Caco-2 (cell line): Measurements from ENCODE around the gene HTRA2. TPM values are rescaled to one million over a fixed set of nuclear protein-coding genes. Genes with fewer than 3 reads are reported as not detected.
"Not testable (repeated sequence)": the region's sequence is repeated elsewhere in the genome, so short reads cannot be mapped to it uniquely, and the experiment has no call there.

Experiments
- BruUV-seq: library from RNA; stranded (reverse); fragments of 400-500 nt; replicated peaks from 2 replicates; lab custom pipeline; 2021; lab: Mats Ljungman, UMichigan
- CTCF ChIA-PET: fragments of 300-600 bp; sonication (Branson Sonifier 250); formaldehyde crosslinking; loops from one replicate; lab custom pipeline; 2022; ENCODE audit warnings: antibody characterized with exemption; lab: Charles Lee
- POLR2A ChIA-PET: fragments of 300-600 bp; sonication (Branson Sonifier 250); formaldehyde crosslinking; loops from one replicate; lab custom pipeline; 2022; ENCODE audit warnings: antibody characterized with exemption; lab: Charles Lee
- DNase-seq, 2 experiments: peaks; one replicate each; pipeline versions ENCODE4 v3.0.0 to v3.0.0-alpha.2; 2020 to 2022
- H3K27me3 ChIP-seq: replicated peaks from 2 replicates; pipeline ENCODE4 v1.6.0; 2011; ENCODE audit warnings: low read length; ENCODE audit not compliant: control insufficient read depth, insufficient read depth
- H3K36me3 ChIP-seq: 2 replicates; pipeline ENCODE4 v1.5.1; 2011; ENCODE audit warnings: low read length; ENCODE audit not compliant: control insufficient read depth, insufficient read depth
- H3K4me1 ChIP-seq: fragments of 250-450 bp; sonication (Bioruptor Pico); 2 replicates; pipeline ENCODE4 v1.5.1; 2020; ENCODE audit warnings: mild to moderate bottlenecking
- H3K4me3 ChIP-seq: 2 replicates; pipeline ENCODE4 v1.5.1; 2011; ENCODE audit warnings: low read depth, mild to moderate bottlenecking, control low read depth, low read length
- H3K9me3 ChIP-seq: fragments of 250-450 bp; sonication (Bioruptor Pico); 2 replicates; pipeline ENCODE4 v1.5.1; 2020; ENCODE audit warnings: mild to moderate bottlenecking, moderate library complexity
- H3K27ac Mint-ChIP-seq: one replicate; pipeline ENCODE4 v1.8.0; 2022; ENCODE audit warnings: mixed read lengths; ENCODE audit not compliant: unreplicated experiment
- H3K27me3 Mint-ChIP-seq: one replicate; pipeline ENCODE4 v1.8.0; 2022; ENCODE audit warnings: mixed read lengths; ENCODE audit not compliant: insufficient read depth, unreplicated experiment
- H3K36me3 Mint-ChIP-seq: one replicate; pipeline ENCODE4 v1.8.0; 2022; ENCODE audit warnings: mild to moderate bottlenecking, mixed read lengths; ENCODE audit not compliant: insufficient read depth, unreplicated experiment
- H3K4me1 Mint-ChIP-seq: one replicate; pipeline ENCODE4 v1.8.0; 2022; ENCODE audit warnings: low read depth, mixed read lengths; ENCODE audit not compliant: unreplicated experiment
- H3K4me3 Mint-ChIP-seq: one replicate; pipeline ENCODE4 v1.8.0; 2022; ENCODE audit warnings: mild to moderate bottlenecking, moderate library complexity, mixed read lengths; ENCODE audit not compliant: unreplicated experiment
- H3K9me3 Mint-ChIP-seq: one replicate; pipeline ENCODE4 v1.8.0; 2022; ENCODE audit warnings: mixed read lengths; ENCODE audit not compliant: unreplicated experiment
- intact Hi-C: fragments of 100-400 bp; cut with micrococcal nuclease; formaldehyde crosslinking; loops from one replicate; pipeline ENCODE4 v1.10.0; 2022; ENCODE audit not compliant: unreplicated experiment
- total RNA-seq: library from RNA; stranded (reverse); gene quantifications from 2 replicates; pipeline ENCODE4 v1.2.3, GENCODE V29; 2022
- TF ChIP-seq, protein P1 (sequence below), 2 experiments: fragments of 200-600 bp in 1 of 2; IDR thresholded peaks; 1 replicate in 1 of 2; 2 replicates in 1 of 2; pipeline versions ENCODE4 v1.5.1 to v1.8.0; 2011 to 2022; ENCODE audit warnings: antibody characterized with exemption in 1 of 2, control low read depth in 1 of 2, inconsistent platforms in 1 of 2, low read depth in 1 of 2, low read length in 1 of 2, mild to moderate bottlenecking in 1 of 2, moderate library complexity in 1 of 2; ENCODE audit not compliant: insufficient read depth in 1 of 2, severe bottlenecking in 1 of 2, unreplicated experiment in 1 of 2

HTRA2 gene
- total RNA-seq, 1 experiment from 2014 or later: 27.3 TPM

- no TSS peak for BruUV-seq
Observed at GRCh38 chr2:74559912-74560311, 30.2 kb downstream of the HTRA2 start.

DNA sequence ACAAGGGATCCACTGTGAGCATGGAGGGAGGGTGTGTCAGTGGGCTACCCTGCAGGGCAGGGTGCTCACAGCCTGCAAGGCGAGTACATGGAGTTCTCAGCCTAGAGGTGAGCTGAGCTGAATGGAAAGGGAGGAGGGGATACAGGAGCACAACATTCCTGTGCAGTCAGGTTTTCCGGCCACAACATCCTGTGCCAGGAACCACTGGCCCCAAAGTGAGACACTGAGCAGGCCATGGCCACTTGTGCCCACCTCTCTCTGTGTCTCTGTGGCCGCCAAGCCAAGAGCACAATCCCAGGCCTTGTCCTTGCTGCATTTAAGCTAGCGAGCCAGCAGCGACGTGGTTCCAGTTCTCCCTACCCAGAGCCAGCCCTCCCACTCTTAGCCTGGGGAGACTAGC is 30.9 kb downstream of the HTRA2 start:
- no peak overlapping the region for H3K27ac Mint-ChIP-seq
- intact Hi-C loops: no loop called here

More at GRCh38 chr2:74559912-74560311, 30.2 kb downstream of the HTRA2 start:
- no peak for DNase-seq
- TF ChIP-seq, protein P1, sequence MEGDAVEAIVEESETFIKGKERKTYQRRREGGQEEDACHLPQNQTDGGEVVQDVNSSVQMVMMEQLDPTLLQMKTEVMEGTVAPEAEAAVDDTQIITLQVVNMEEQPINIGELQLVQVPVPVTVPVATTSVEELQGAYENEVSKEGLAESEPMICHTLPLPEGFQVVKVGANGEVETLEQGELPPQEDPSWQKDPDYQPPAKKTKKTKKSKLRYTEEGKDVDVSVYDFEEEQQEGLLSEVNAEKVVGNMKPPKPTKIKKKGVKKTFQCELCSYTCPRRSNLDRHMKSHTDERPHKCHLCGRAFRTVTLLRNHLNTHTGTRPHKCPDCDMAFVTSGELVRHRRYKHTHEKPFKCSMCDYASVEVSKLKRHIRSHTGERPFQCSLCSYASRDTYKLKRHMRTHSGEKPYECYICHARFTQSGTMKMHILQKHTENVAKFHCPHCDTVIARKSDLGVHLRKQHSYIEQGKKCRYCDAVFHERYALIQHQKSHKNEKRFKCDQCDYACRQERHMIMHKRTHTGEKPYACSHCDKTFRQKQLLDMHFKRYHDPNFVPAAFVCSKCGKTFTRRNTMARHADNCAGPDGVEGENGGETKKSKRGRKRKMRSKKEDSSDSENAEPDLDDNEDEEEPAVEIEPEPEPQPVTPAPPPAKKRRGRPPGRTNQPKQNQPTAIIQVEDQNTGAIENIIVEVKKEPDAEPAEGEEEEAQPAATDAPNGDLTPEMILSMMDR (IDR thresholded peaks at IDR 0.05; ENCODE audit: insufficient read depth in 1 of 2, low read depth in 1 of 2, low read length in 1 of 2, severe bottlenecking in 1 of 2, unreplicated experiment in 1 of 2): no peak
- H3K4me1 Mint-ChIP-seq: peaks cover 15% of the 10 kb centered on the region
- no peaks in the 10 kb centered on the region for H3K36me3 Mint-ChIP-seq
- POLR2A ChIA-PET: no interaction called here
- Histone ChIP-seq H3K4me1 (peaks cover 16% of the 10 kb centered on the region), H3K36me3 (no peaks in the 10 kb centered on the region; the same call in 1 of the 2 replicates), H3K9me3 (no peaks in the 10 kb centered on the region), H3K4me3 (no peak overlapping the region), H3K27me3 (no peaks in the 10 kb centered on the region; the same call in 1 of the 2 replicates)
- no peaks in the 10 kb centered on the region for H3K9me3 Mint-ChIP-seq
- H3K27ac Mint-ChIP-seq: no peak overlapping the region
- CTCF ChIA-PET: interaction anchor here (0.6 kb wide), 1 partner anchor 34 kb away, joined by 3 read pairs; no protein-coding TSS in a partner anchor
- H3K4me3 Mint-ChIP-seq: no peak overlapping the region
- intact Hi-C loops: no loop called here
- H3K27me3 Mint-ChIP-seq: peaks cover 10% of the 10 kb centered on the region

GRCh38 chr2:74561022-74561421 is 31.3 kb downstream of the HTRA2 start:
- DNase-seq, intact Hi-C loops, CTCF ChIA-PET, BruUV-seq, H3K9me3 Mint-ChIP-seq, H3K9me3 ChIP-seq, H3K4me3 Mint-ChIP-seq, H3K36me3 Mint-ChIP-seq, H3K4me3 ChIP-seq, H3K27ac Mint-ChIP-seq, H3K36me3 ChIP-seq, POLR2A ChIA-PET, H3K27me3 ChIP-seq: not testable (repeated sequence)
- peaks cover 16% of the 10 kb centered on the region for H3K4me1 ChIP-seq
- Mint-ChIP-seq H3K4me1 (peaks cover 15% of the 10 kb centered on the region), H3K27me3 (peaks cover 13% of the 10 kb centered on the region)

More for the DNA sequence above, 30.9 kb downstream of the HTRA2 start:
- DNase-seq: no peak
- no peaks in the 10 kb centered on the region for H3K9me3 ChIP-seq
- POLR2A ChIA-PET: no interaction called here
- peaks cover 16% of the 10 kb centered on the region for H3K4me1 ChIP-seq
- no TSS peak for BruUV-seq
- Mint-ChIP-seq H3K4me1 (peaks cover 15% of the 10 kb centered on the region), H3K9me3 (no peaks in the 10 kb centered on the region), H3K4me3 (no peak overlapping the region), H3K36me3 (no peaks in the 10 kb centered on the region), H3K27me3 (peaks cover 10% of the 10 kb centered on the region)
- H3K27me3 ChIP-seq: no peaks in the 10 kb centered on the region; the same call in 1 of the 2 replicates
- TF ChIP-seq, protein P1 (IDR thresholded peaks at IDR 0.05; ENCODE audit: insufficient read depth in 1 of 2, low read depth in 1 of 2, low read length in 1 of 2, severe bottlenecking in 1 of 2, unreplicated experiment in 1 of 2): no peak
- H3K36me3 ChIP-seq: no peaks in the 10 kb centered on the region; the same call in 1 of the 2 replicates
- no peak overlapping the region for H3K4me3 ChIP-seq
- CTCF ChIA-PET: no interaction called here
